Measurements from ENCODE around the gene RABGAP1L. TPM values are rescaled to one million over a fixed set of nuclear protein-coding genes. Genes with fewer than 3 reads are reported as not detected.
"Not testable (repeated sequence)": the region's sequence is repeated elsewhere in the genome, so short reads cannot be mapped to it uniquely, and the experiment has no call there.

The RABGAP1L gene
- total RNA-seq, 4 donors from 2014 or later: 38.8 to 54.7 (median 50.5) TPM

DNA sequence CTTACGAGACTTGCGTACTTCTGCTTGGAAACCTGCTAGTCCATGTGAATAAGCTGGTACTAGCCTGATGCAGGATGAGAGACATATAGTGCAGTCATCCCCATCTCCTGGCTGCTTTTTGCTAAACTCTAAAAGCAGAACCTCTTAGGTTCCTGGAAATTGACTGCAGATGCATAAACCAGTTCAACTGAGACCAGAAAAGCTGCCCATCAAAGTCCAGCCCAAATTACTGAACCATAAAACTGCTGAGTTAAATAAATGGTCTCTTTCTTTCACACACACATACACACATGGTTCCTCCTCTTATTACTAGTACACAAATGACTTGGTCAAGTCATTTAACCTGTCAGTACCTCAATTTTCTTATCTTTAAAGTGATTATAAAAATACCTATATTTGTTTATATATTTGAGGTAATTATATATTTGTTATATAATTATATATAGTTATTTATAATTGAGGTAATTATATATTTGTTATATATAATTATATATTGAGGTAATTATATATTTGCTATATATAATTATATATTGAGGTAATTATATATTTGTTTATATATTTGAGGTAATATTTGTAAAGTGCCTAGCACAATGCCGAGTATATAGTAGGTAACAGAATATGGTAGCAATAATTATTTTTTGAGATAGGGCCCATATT lies 25.2 kb upstream of the RABGAP1L start:
- WGBS, 2 donors: 87 to 98% methylated on average over 3 of the region's 3 CpGs
- no peak for TF ChIP-seq POLR2A (IDR thresholded peaks at IDR 0.05)
- TF ChIP-seq, protein P1, sequence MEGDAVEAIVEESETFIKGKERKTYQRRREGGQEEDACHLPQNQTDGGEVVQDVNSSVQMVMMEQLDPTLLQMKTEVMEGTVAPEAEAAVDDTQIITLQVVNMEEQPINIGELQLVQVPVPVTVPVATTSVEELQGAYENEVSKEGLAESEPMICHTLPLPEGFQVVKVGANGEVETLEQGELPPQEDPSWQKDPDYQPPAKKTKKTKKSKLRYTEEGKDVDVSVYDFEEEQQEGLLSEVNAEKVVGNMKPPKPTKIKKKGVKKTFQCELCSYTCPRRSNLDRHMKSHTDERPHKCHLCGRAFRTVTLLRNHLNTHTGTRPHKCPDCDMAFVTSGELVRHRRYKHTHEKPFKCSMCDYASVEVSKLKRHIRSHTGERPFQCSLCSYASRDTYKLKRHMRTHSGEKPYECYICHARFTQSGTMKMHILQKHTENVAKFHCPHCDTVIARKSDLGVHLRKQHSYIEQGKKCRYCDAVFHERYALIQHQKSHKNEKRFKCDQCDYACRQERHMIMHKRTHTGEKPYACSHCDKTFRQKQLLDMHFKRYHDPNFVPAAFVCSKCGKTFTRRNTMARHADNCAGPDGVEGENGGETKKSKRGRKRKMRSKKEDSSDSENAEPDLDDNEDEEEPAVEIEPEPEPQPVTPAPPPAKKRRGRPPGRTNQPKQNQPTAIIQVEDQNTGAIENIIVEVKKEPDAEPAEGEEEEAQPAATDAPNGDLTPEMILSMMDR (IDR thresholded peaks at IDR 0.05): no peak
- H3K4me3 ChIP-seq (ENCODE audit: low read depth, poor library complexity, severe bottlenecking): no peak overlapping the region
- DNase-seq (ENCODE audit: low spot score in 2 of 2): no peak
- intact Hi-C loops (cut with DNase I; ENCODE audit: low total_unique reads): no loop called here

DNA sequence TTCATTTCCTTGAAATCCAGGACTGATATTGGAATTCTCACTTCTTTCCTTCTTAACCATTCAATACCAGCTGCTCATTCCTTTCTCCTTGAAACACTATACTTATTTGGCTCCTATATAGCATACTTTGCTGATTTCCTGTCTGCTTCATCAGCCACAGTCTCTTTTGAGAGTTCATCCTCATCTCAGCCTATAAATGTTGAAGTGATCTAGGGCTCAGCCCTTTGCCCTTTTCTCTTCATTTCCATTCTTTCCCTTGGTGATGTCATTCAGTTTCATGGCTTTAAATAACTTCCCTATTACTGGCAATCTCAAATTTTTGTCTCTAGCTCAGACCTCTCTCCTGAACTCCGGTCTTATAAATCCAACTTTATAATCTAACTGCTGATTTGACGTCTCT lies 24.1 kb upstream of the RABGAP1L start:
- no peak for TF ChIP-seq POLR2A (IDR thresholded peaks at IDR 0.05)
- TF ChIP-seq, protein P1 (IDR thresholded peaks at IDR 0.05): no peak
- no peak overlapping the region for H3K4me3 ChIP-seq (ENCODE audit: low read depth, poor library complexity, severe bottlenecking)
- intact Hi-C loops (cut with DNase I; ENCODE audit: low total_unique reads): no loop called here
- WGBS, 2 donors: 42 to 81% methylated on average over 2 of the region's 2 CpGs
- no peak for DNase-seq (ENCODE audit: low spot score in 2 of 2)

DNA sequence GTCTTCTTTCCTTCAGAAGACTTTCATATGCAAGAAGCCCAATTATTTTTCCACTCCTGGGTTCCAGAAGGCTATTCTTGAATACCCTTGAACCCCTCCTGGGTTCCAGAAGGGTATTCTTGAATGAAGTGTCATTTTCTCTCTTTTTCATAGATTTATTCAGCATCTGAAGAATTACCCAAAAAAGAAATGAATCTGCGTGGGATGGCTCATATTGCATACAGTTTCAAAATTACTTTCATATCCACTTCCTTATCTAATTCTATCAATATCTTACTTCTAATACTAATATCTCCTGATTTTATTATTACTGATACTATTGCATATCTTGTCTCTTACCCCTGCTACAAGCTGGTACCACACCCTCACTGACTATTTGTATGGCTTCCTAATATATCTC lies 22.6 kb upstream of the RABGAP1L start:
- 83 to 93% methylated on average over 1 of the region's 1 CpG for WGBS, 2 donors
- H3K4me3 ChIP-seq (ENCODE audit: low read depth, poor library complexity, severe bottlenecking): no peak overlapping the region
- intact Hi-C loops (cut with DNase I; ENCODE audit: low total_unique reads): no loop called here
- DNase-seq (ENCODE audit: low spot score in 2 of 2): no peak
- no peak for TF ChIP-seq POLR2A (IDR thresholded peaks at IDR 0.05)
- TF ChIP-seq, protein P1 (IDR thresholded peaks at IDR 0.05): no peak

DNA sequence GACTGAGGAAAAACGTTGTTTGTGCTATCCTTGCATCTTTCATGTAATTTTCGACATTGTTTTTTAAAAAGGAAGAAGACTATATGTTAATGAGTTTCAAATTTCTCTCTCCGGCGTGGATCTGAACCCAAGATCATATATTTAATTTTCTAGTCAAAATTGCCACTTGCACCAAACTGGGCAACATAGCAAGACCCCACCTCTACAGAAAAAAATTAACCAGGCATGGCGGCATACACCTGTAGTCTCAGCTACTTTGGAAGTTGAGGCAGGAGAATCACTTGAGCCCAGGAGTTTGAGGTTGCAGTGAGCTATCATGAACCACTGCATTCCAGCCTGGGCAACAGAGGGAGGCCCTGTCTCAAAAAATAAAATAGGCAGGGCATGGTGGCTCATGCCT lies 16.5 kb upstream of the RABGAP1L start:
- no peak for DNase-seq (ENCODE audit: low spot score in 2 of 2)
- intact Hi-C loops (cut with DNase I; ENCODE audit: low total_unique reads): no loop called here
- no peak overlapping the region for H3K4me3 ChIP-seq (ENCODE audit: low read depth, poor library complexity, severe bottlenecking)
- WGBS, 2 donors: 84 to 87% methylated on average over 5 of the region's 5 CpGs
- TF ChIP-seq POLR2A (IDR thresholded peaks at IDR 0.05): no peak
- TF ChIP-seq, protein P1 (IDR thresholded peaks at IDR 0.05): no peak

DNA sequence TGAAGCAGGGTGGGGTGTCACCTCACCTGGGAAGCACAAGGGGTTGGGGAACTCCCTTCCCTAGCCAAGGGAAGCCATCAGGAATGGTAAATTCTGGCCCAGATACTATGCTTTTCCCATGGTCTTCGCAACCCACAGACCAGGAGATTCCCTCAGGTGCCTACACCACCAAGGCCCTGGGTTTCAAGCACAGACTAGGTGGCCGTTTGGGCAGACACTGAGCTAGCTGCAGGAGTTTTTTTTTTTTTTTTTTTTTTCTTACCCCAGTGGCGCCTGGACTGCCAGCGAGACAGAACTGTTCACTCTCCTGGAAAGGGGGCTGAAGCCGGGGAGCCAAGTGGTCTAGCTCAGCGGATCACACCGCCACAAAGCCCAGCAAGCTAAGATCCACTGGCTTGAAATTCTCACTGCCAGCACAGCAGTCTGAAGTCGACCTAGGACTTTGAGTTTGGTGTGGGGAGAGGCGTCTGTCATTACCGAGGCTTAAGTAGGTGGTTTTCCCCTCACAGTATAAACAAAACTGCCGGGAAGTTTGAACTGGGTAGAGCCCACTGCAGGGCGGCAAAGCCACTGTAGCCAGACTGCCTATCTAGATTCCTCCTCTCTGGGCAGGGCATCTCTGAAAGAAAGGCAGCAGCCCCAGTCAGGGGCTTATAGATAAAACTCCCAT lies 15.5 kb upstream of the RABGAP1L start:
- DNase-seq (ENCODE audit: low spot score in 2 of 2); H3K4me3 ChIP-seq (ENCODE audit: low read depth, poor library complexity, severe bottlenecking); intact Hi-C loops (cut with DNase I; ENCODE audit: low total_unique reads): not testable (repeated sequence)
- 82 to 85% methylated on average over 12 of the region's 12 CpGs for WGBS, 2 donors

DNA sequence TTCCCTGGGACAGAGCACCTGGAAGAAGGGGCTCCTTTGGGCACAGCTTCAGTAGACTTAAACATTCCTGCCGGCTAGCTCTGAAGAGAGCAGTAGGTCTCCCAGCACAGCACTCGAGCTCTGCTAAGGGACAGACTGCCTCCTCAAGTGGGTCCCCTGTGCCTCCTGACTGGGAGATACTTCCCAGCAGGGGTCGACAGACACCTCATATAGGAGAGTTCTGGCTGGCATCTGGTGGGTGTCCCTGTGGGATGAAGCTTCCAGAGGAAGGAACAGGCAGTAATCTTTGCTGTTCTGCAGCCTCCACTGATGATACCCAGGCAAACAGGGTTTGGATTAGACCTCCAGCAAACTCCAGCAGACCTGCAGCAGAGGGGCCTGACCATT lies 14.9 kb upstream of the RABGAP1L start:
- DNase-seq (ENCODE audit: low spot score in 2 of 2); intact Hi-C loops (cut with DNase I; ENCODE audit: low total_unique reads); H3K4me3 ChIP-seq (ENCODE audit: low read depth, poor library complexity, severe bottlenecking): not testable (repeated sequence)
- 72 to 75% methylated on average over 3 of the region's 3 CpGs for WGBS, 2 donors

DNA sequence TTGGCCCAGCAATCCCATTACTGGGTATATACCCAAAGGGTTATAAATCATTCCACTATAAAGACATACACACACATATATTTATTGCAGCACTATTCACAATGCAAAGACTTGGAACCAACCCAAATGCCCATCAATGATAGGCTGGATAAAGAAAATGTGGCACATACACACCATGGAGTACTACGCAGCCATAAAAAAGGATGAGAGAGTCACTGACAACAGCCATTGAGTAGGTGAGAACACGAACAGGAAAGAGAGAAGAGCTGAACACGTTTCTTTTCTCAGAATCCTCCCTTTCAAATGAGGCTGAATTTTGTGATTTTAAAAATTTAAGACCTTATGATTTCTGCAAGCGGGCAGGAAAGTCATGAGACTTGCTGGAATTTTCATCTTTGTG lies 10.1 kb upstream of the RABGAP1L start:
- intact Hi-C loops (cut with DNase I; ENCODE audit: low total_unique reads): no loop called here
- H3K4me3 ChIP-seq (ENCODE audit: low read depth, poor library complexity, severe bottlenecking): no peak overlapping the region
- WGBS, 2 donors: 75 to 78% methylated on average over 4 of the region's 4 CpGs
- TF ChIP-seq, protein P1 (IDR thresholded peaks at IDR 0.05): no peak
- no peak for TF ChIP-seq POLR2A (IDR thresholded peaks at IDR 0.05)
- no peak for DNase-seq (ENCODE audit: low spot score in 2 of 2)

Measured in lower leg skin (tissue), 4 donors.